ENCODE measurements around the gene TRIM42.

Gene TRIM42

GRCh38 chr3:140710711-140711389 is 33.0 kb downstream of the TRIM42 start:
- no peak for DNase-seq (ENCODE audit: low read depth)

GRCh38 chr3:140711390-140712035 is 33.6 kb downstream of the TRIM42 start:
- DNase-seq (ENCODE audit: low read depth), result no peak

- no peak for DNase-seq (ENCODE audit: low read depth)
Measured at GRCh38 chr3:140712301-140712700, 34.4 kb downstream of the TRIM42 start.

GRCh38 chr3:140715035-140715434 is 37.2 kb downstream of the TRIM42 start:
- DNase-seq (ENCODE audit: low read depth), result no peak

GRCh38 chr3:140717921-140718320 is 40.1 kb downstream of the TRIM42 start:
- DNase-seq (ENCODE audit: low read depth), result no peak

- no peak for DNase-seq (ENCODE audit: low read depth)
Measured at GRCh38 chr3:140719841-140720614, 42.2 kb downstream of the TRIM42 start.

GRCh38 chr3:140723576-140723975 is 45.7 kb downstream of the TRIM42 start:
- no peak for DNase-seq (ENCODE audit: low read depth)

GRCh38 chr3:140724856-140725812 is 47.3 kb downstream of the TRIM42 start:
- no peak for DNase-seq (ENCODE audit: low read depth)

GRCh38 chr3:140726066-140726465 is 48.2 kb downstream of the TRIM42 start:
- no peak for DNase-seq (ENCODE audit: low read depth)

- DNase-seq (ENCODE audit: low read depth), result no peak
Measured at GRCh38 chr3:140727886-140728285, 50.0 kb downstream of the TRIM42 start.

GRCh38 chr3:140731440-140732119 is 53.7 kb downstream of the TRIM42 start:
- no peak for DNase-seq (ENCODE audit: low read depth)

GRCh38 chr3:140733623-140734022 is 55.8 kb downstream of the TRIM42 start:
- no peak for DNase-seq (ENCODE audit: low read depth)

GRCh38 chr3:140736863-140737460 is 59.1 kb downstream of the TRIM42 start:
- DNase-seq (ENCODE audit: low read depth), result no peak

- no peak for DNase-seq (ENCODE audit: low read depth)
Measured at GRCh38 chr3:140742116-140742515, 64.3 kb downstream of the TRIM42 start.

- DNase-seq (ENCODE audit: low read depth), result no peak
Measured at GRCh38 chr3:140748171-140748570, 70.3 kb downstream of the TRIM42 start.

GRCh38 chr3:140748903-140749302 is 71.0 kb downstream of the TRIM42 start:
- DNase-seq (ENCODE audit: low read depth), result no peak

Measured in activated gamma-delta T cell treated with anti-CD3 and anti-CD28 coated beads, Interleukin-2, amount 50 U/mL, for 16 hours (primary cell).